Loucy (cell line): Measurements from ENCODE around the gene PTS.
A peak's percentile ranks its signal among the peaks of the same experiment; 100 is the strongest.

Experiments used
- H2AFZ ChIP-seq: fragments of 200-600 bp; sonication (generic); 2 replicates; pipeline ENCODE4 v1.6.0; 2016; ENCODE audit warnings: antibody characterized with exemption, mild to moderate bottlenecking, low read length, moderate library complexity
- H3F3A ChIP-seq: fragments of 200-600 bp; 2 replicates; pipeline ENCODE4 v1.6.0; 2016; ENCODE audit warnings: antibody characterized with exemption, low read depth, mild to moderate bottlenecking
- H3K27me3 ChIP-seq: fragments of 200-600 bp; sonication (generic); 2 replicates; pipeline ENCODE4 v1.6.1; 2014; ENCODE audit warnings: low read length, mild to moderate bottlenecking; ENCODE audit not compliant: insufficient read depth, poor library complexity, severe bottlenecking
- H3K36me3 ChIP-seq: fragments of 200-600 bp; sonication (generic); 2 replicates; pipeline ENCODE4 v1.6.1; 2016; ENCODE audit warnings: low read length; ENCODE audit not compliant: insufficient read depth
- H3K4me1 ChIP-seq: fragments of 200-600 bp; sonication (generic); 2 replicates; pipeline ENCODE4 v1.5.1; 2014; ENCODE audit warnings: low read length, mild to moderate bottlenecking; ENCODE audit not compliant: insufficient read depth, poor library complexity, severe bottlenecking
- H3K4me2 ChIP-seq: fragments of 200-600 bp; sonication (generic); 2 replicates; pipeline ENCODE4 v1.6.0; 2014; ENCODE audit warnings: antibody characterized with exemption, low read length, low read depth, mild to moderate bottlenecking; ENCODE audit not compliant: poor library complexity, severe bottlenecking
- H3K4me3 ChIP-seq: fragments of 200-600 bp; sonication (generic); 2 replicates; pipeline ENCODE4 v1.5.1; 2014; ENCODE audit warnings: low read length, mild to moderate bottlenecking, mixed read lengths; ENCODE audit not compliant: poor library complexity, severe bottlenecking
- H3K79me2 ChIP-seq: fragments of 200-600 bp; sonication (generic); 2 replicates; pipeline ENCODE4 v1.6.1; 2014; ENCODE audit warnings: low read length; ENCODE audit not compliant: insufficient read depth
- H3K9ac ChIP-seq: fragments of 200-600 bp; sonication (generic); 2 replicates; pipeline ENCODE4 v1.6.0; 2014; ENCODE audit warnings: mild to moderate bottlenecking, low read depth, low read length, moderate library complexity; ENCODE audit not compliant: poor library complexity, severe bottlenecking
- H3K9me2 ChIP-seq: fragments of 200-600 bp; sonication (generic); replicated peaks from 2 replicates; pipeline ENCODE4 v1.6.1; 2016; ENCODE audit warnings: low read depth, low read length, mixed read lengths
- H3K9me3 ChIP-seq: fragments of 200-600 bp; sonication (generic); 2 replicates; pipeline ENCODE4 v1.6.1; 2014; ENCODE audit warnings: mild to moderate bottlenecking, antibody characterized with exemption, low read length, low read depth; ENCODE audit not compliant: insufficient read depth
- H4K20me1 ChIP-seq: fragments of 200-600 bp; sonication (generic); 2 replicates; pipeline ENCODE4 v1.6.0; 2014; ENCODE audit warnings: antibody characterized with exemption, low read length, mild to moderate bottlenecking; ENCODE audit not compliant: insufficient read depth, poor library complexity, severe bottlenecking
- CTCF ChIP-seq: fragments of 200-600 bp; sonication (generic); conservative IDR thresholded peaks from 2 replicates; pipeline ENCODE4 v1.5.1; 2014; ENCODE audit warnings: mild to moderate bottlenecking, antibody characterized with exemption, low read length
- EZH2phosphoT487 ChIP-seq: fragments of 200-600 bp; IDR thresholded peaks from 2 replicates; pipeline ENCODE4 v1.6.1; 2018; ENCODE audit warnings: antibody characterized with exemption, mild to moderate bottlenecking, moderate library complexity, borderline replicate concordance

The PTS gene

GRCh38 chr11:112216561-112217105, 9.6 kb upstream of the PTS start:
- Histone ChIP-seq H4K20me1 (no peaks in the 10 kb centered on the region), H3K4me3 (no peak overlapping the region), H3F3A (no peaks in the 10 kb centered on the region), H3K4me2 (no peak overlapping the region), H3K27me3 (no peaks in the 10 kb centered on the region), H3K79me2 (no peaks in the 10 kb centered on the region), H3K36me3 (no peaks in the 10 kb centered on the region), H3K9me3 (no peaks in the 10 kb centered on the region), H2AFZ (no peak overlapping the region), H3K9ac (no peak overlapping the region), H3K9me2 (no peaks in the 10 kb centered on the region), H3K4me1 (peaks cover 9% of the 10 kb centered on the region)
- TF ChIP-seq EZH2phosphoT487 (no peak), CTCF (no peak)

- H3K4me1 ChIP-seq = no peaks in the 10 kb centered on the region
These were observed 6.6 kb upstream of the PTS start for GRCh38 chr11:112219476-112220232.

GRCh38 chr11:112221274-112221835, 4.9 kb upstream of the PTS start:
- Histone ChIP-seq H3K27me3 (no peaks in the 10 kb centered on the region), H3K9me2 (no peaks in the 10 kb centered on the region), H3K9me3 (no peaks in the 10 kb centered on the region), H3K36me3 (no peaks in the 10 kb centered on the region), H3K9ac (no peak overlapping the region), H3F3A (no peaks in the 10 kb centered on the region), H3K4me1 (no peaks in the 10 kb centered on the region), H3K4me3 (no peak overlapping the region), H2AFZ (no peak overlapping the region), H4K20me1 (no peaks in the 10 kb centered on the region), H3K4me2 (no peak overlapping the region), H3K79me2 (peaks cover 1% of the 10 kb centered on the region; the same call in 1 of the 2 replicates)
- TF ChIP-seq EZH2phosphoT487 (no peak), CTCF (no peak)

More at GRCh38 chr11:112219476-112220232, 6.6 kb upstream of the PTS start:
- Histone ChIP-seq H3K79me2 (no peaks in the 10 kb centered on the region), H3K36me3 (no peaks in the 10 kb centered on the region), H3K9me2 (no peaks in the 10 kb centered on the region), H2AFZ (peak overlapping the region; percentile 75), H3K9me3 (no peaks in the 10 kb centered on the region), H3F3A (no peaks in the 10 kb centered on the region), H3K27me3 (no peaks in the 10 kb centered on the region), H3K4me2 (peak overlapping the region; percentile 16), H3K9ac (no peak overlapping the region), H4K20me1 (no peaks in the 10 kb centered on the region), H3K4me3 (no peak overlapping the region)
- TF ChIP-seq CTCF (peak; percentile 80), EZH2phosphoT487 (no peak)
